GM08714 (cell line): ENCODE results near the gene CREB3L2.
"Not testable (repeated sequence)": the region's sequence is repeated elsewhere in the genome, so short reads cannot be mapped to it uniquely, and the experiment has no call there.

Experiments used
- H3K4me3 ChIP-seq: fragments of 200-500 bp; sonication (Bioruptor generic); 2 replicates; pipeline ENCODE4 v1.5.1; 2014; ENCODE audit warnings: mild to moderate bottlenecking, low read length, inconsistent platforms
- ZNF274 ChIP-seq: IDR thresholded peaks from 2 replicates; pipeline ENCODE4 v1.6.1; 2012; ENCODE audit warnings: mild to moderate bottlenecking, low read depth, low read length

The CREB3L2 gene

DNA sequence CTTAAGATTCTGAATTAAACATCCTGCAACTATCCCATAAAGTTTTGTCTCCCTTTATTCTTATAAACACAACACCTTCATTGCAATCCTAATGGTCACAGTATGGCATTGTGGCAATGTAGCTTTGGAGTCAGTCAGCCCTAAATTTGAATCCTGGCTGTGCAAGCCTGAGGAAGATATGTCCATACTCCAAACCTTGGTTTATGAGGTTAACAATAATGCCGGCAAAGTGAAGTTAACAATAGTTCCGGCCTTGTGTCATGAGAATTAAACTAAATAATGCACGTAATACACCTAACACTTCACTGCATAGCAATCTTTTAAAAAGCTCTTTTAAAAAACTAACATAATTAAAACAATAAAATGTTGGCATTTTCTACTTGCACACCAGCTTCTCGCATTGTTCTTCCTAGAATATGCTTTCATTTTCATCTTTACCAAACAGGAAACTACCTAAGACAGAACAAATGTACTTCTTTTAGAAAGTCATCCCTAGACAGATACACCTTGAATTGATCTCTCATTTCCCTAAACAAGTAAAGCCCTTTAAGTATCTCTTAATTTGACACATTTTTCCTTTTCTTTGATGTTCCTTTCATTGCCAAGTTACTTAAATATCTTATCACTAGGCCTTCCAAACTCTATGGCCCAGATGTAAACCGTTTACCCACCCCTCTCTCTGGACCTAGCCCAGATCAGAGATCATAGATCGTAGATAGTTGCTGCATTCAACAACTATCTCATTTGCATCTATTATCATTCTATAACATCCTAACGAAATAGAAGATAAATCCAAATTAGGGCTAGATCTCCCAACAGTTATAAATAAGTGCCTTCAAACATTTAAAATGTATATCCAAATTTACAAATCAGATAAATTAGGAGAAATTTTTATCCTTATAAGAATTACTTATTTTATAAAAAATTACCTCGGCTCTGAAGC, 66.7 kb downstream of the CREB3L2 start:
- H3K4me3 ChIP-seq: peak overlapping the region; percentile 32; the same call in 1 of the 2 replicates
- no peak for TF ChIP-seq ZNF274

DNA sequence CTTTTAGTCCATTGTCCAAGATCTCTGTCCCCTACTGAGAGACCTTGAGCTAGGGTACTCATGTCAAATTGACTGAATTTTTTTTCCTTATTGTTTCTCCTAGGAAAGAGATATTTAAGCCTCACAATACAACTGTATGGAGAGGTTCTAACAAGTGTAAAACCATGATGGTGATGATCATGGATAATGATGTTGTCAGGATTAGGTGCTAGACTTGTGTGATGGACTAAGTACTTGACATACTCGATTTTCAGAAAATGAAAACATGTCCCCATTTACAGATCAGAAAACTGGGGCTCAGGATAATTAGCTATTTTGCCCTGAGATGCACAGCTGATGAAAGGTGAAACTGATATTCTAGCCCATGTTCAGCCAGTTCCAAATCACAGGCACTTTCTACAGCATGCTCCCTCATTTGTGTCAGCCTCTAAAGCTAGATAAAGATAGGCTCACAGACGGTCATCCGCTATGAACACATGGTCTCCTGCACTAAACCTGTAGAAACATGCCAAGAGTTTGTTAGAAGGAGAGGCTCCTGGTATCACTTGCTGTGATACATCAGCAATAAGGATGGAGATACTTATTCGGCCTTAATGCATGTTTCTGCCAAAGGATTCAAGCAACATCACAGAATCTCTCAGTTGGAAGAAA, 67.6 kb downstream of the CREB3L2 start:
- H3K4me3 ChIP-seq: peak overlapping the region; percentile 28; the same call in 1 of the 2 replicates
- TF ChIP-seq ZNF274: no peak

DNA sequence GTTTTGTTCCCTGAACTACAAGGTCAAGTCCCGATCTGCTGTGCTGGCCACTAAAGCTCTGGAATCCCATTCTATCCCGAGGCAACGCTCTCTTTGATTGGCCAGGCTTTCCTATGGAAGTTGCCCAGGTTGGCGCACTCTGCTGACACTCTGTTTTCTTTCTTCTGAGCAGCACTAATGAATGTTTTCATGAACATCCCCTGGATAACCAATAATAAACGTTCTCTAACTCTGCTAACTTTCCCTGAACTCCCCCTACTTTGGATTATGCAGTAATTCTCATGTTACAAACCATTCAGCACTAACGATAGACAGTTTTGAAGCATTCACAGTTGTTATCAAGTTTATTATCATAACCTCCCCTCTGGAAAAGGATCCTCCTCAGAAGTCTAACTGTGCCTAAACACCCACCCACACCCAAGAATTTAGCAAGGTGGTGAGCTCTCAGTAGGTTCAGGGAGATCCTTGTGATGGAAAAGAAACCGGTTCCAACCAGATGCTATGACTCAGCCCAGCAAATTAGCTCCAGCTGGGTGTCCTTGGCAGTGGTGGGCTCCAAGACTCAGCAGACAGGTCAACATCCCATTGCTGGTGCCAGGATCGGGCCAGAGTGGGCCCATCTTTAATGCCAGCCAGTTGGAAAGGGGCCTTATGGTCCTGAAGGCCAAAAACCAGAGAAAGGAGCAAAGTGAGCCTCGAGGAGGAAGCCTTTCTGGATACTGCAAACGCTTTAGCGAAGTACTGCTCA, 68.4 kb downstream of the CREB3L2 start:
- no peak for TF ChIP-seq ZNF274
- no peak overlapping the region for H3K4me3 ChIP-seq

DNA sequence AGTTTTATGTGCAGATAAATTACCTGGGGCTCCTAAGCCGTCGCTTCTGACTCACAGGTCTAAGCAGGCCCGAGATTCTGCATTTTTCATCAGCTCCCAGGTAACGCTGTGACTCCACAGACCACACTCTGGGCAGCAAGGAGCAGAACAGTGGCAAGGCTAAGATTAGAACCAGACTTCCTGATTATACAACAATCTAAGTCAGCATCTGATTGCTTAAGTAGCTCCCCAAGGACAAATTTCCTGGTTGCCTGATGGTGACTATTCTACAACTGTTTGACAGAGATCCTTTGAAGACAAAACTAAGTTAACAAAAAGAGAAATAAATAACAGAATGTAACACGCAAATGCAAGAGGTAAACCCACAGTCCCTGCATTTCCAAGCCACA, 69.0 kb downstream of the CREB3L2 start:
- H3K4me3 ChIP-seq: no peak overlapping the region; the same call in 1 of the 2 replicates
- TF ChIP-seq ZNF274: no peak

DNA sequence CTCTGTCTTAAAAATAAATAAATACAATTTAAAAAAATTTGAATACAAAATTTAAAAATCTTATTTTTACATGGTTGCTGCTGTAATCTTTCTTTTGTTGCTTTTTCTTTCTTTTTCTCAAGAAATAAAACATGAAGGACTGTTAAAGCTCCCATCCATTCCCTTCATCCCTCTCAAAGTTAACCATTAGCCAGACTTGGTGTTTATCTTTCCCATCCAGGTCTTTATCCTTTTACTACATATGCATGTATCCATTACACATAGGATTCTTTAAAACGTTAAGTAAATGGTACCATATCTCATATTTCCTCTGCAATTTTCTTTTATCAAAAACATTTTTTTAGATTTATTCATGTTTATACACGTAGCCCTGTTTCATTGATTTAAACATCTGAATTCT, 70.1 kb downstream of the CREB3L2 start:
- TF ChIP-seq ZNF274: no peak
- no peak overlapping the region for H3K4me3 ChIP-seq

DNA sequence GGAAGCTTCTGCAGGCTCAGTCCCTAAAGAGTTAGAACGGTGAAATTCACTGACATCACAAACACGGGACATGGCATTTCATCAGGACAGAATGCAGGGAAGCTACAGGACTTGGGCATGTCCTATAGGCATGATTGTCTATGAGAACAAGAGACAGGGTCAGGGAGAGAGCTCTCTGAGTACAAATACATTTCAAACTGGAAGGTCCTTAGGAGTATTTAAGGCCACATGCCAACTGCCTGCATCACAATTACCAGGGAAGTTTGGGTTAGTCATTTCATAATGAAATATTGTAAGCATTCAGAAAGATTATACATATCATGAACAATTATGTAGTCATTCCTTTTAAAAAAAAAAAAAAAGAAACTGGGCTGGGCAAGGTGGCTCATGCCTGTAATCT, 71.3 kb downstream of the CREB3L2 start:
- TF ChIP-seq ZNF274: no peak
- no peak overlapping the region for H3K4me3 ChIP-seq

DNA sequence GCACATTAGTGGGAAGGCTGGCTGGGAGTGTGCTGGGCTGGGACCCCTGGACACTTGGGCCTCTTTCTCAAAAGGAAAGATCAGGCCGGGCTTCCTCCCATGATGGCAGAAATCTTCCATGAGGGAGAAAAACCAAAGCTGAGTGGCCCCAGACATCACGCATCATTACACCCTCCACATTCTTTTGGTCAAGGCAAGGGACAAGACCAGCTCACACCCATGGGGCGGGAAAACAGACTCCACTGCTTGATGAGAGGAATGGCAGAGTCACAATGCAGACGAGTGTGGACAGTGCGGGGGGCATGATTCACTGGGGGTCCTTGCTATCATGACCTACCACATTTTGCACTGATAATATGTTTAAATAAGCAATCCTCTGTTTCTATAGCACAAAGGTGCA, 73.3 kb downstream of the CREB3L2 start:
- no peak overlapping the region for H3K4me3 ChIP-seq
- no peak for TF ChIP-seq ZNF274

DNA sequence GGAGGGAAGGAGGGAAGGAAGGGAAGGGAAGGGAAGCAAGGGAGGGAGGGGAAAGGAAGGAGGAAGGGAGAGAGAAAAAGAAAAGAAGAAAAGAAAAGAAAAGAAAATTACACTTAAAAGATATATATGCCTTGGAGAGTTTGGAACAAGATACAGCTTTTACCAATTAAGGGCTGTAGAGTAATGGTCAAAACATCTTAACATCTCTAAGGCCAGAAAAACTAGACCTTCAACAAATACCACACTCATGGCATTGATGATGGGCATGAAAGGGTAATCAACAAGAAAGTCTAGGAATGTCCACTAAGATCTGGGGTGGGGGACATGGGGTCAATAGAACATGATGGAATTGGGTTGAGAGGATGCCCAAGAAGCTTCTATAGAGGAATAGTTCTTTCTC, 74.5 kb downstream of the CREB3L2 start:
- TF ChIP-seq ZNF274: no peak
- H3K4me3 ChIP-seq: no peak overlapping the region

DNA sequence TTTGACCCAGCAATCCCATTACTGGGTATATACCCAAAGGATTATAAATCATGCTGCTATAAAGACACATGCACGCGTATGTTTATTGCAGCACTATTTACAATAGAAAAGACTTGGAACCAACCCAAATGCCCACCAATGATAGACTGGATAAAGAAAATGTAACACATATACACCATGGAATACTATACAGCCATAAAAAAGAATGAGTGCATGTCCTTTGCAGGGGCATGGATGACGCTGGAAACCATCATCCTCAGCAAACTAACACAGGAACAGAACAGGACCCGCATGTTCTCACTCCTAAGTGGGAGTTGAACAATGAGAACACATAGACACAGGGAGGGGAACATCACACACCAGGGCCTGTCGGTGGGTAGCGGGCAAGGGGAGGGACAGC, 75.7 kb downstream of the CREB3L2 start:
- H3K4me3 ChIP-seq: not testable (repeated sequence)

DNA sequence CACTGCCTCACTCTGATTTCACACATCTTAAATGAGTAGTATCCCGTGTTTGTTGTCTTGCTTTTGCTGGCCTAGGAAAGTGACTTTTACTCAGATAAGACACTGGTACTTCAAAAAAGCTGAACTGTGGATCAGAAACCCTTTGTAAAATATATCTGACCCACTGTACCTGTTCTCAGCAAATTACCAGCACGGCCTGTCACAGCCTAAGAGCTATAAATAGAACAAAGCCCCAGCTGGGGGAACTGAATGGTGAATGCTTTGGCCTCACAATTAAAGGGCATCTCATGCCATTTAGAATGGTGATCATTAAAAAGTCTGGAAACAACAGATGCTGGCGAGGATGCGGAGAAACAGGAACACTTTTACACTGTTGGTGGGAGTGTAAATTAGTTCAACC, 76.1 kb downstream of the CREB3L2 start:
- no peak for TF ChIP-seq ZNF274
- H3K4me3 ChIP-seq: no peak overlapping the region

DNA sequence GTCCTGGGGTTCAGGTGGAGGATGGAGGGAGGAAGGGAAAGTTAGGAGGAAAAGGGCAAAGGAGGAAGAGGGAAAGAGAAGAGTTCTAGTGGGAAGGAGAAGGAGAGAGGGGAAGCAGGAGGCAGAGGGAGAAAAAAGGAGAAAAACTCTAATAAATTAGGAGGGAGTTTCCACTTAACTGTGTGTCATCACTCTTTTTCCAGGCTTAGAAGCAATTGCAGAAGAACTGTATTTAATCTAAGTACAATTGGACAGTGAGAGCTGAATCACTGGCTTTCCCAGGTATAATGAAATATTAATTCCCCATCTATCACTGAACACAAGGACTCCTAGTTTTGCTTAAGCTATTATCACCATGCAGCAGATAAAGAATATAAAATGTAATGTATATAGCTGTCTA, 76.8 kb downstream of the CREB3L2 start:
- H3K4me3 ChIP-seq: no peak overlapping the region
- TF ChIP-seq ZNF274: no peak

DNA sequence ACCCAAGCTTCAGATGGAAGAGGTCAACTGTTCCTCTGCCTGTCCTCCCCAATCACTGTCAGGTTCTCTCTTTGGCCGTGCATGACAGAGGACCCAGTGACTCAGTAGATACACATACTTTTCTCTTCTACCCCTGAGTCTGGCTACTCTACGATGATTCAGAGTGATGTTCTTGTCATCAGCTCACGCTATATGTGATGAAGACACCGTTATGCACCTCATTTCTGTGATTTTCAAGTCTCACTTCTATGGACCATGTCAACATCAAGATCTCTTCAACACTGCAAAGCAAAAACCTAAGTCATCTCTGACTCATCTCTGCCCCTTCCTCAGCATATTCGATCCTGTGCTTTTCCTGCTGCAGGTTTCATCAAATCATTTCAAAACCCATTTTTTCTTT, 78.5 kb downstream of the CREB3L2 start:
- no peak overlapping the region for H3K4me3 ChIP-seq
- no peak for TF ChIP-seq ZNF274

DNA sequence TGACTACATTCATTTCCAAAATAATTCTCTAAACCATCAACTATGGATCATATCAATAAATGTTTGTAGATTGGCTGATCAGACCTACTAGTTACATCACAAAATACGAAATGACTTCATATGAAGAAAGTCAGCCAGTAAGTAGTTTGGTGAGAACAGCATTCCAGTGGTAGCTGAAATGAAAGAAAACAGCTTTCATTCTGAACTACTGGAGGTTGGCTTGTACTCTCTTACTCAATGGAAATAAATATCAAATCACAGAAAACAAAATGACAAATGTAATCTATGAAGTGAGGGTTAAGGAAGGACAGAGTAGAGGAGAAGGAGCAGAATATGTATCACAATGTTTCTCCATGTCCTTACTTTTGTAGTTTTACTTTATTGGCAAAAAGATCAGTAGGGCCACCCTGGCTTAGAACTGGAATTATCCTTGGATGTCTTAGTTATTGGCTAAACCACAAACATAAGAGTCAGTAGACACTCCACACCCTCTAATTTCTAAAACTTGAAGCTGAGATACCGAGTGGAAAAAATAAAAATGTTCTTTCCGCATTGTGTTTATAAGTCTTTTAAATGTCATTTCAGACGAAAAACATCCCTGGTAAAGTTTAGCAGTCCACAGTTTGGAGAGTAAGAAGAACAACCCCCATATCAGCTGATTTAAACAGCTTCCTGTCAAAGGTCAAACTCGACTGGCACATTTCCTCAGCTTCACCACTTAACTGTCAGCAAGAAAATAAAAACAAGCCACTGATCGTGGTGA, 81.1 kb downstream of the CREB3L2 start:
- no peak overlapping the region for H3K4me3 ChIP-seq
- no peak for TF ChIP-seq ZNF274

DNA sequence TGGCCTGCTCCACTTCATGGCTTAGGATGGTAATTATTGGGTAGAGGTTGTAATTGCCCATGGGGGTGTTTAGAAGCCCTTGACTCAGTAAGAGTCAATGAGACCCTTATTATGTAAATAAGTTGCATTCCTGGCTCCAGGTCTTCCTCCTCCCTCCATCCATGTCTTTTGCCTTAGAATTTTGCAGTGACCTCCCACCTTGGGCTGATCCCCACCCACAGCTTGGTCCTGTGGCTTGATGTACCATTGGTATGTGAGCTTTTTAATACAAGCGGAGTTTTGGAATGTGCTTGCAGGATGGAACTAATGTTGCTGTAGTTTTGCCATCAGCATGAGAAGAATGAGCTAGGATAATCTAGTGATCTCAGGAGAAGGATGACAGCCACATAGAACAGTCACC, 81.9 kb downstream of the CREB3L2 start:
- TF ChIP-seq ZNF274: no peak
- no peak overlapping the region for H3K4me3 ChIP-seq
